KMS-11 (cell line): ENCODE data around the gene NUDCD3.

Source experiments
- H2AFZ ChIP-seq: fragments of 200-600 bp; sonication (generic); 2 replicates; pipeline ENCODE4 v1.6.1; 2016; ENCODE audit warnings: antibody characterized with exemption, mixed run types, low read depth
- H3K27ac ChIP-seq: fragments of 200-600 bp; sonication (generic); 2 replicates; pipeline ENCODE4 v1.6.1; 2016; ENCODE audit warnings: mild to moderate bottlenecking, mixed run types
- H3K27me3 ChIP-seq: fragments of 200-600 bp; sonication (generic); 2 replicates; pipeline ENCODE4 v1.6.1; 2017; ENCODE audit warnings: mild to moderate bottlenecking, low read depth, mixed run types, moderate library complexity; ENCODE audit not compliant: insufficient read depth
- H3K36me3 ChIP-seq: fragments of 200-600 bp; sonication (generic); 2 replicates; pipeline ENCODE4 v1.6.1; 2017; ENCODE audit warnings: mild to moderate bottlenecking, mixed run types; ENCODE audit not compliant: insufficient read depth
- H3K4me1 ChIP-seq: fragments of 200-600 bp; sonication (generic); 2 replicates; pipeline ENCODE4 v1.6.1; 2016; ENCODE audit warnings: mild to moderate bottlenecking, low read depth, mixed run types; ENCODE audit not compliant: poor library complexity, severe bottlenecking
- H3K4me2 ChIP-seq: fragments of 200-600 bp; sonication (generic); 2 replicates; pipeline ENCODE4 v1.7.0; 2016; ENCODE audit warnings: mild to moderate bottlenecking, mixed run types
- H3K4me3 ChIP-seq: fragments of 200-600 bp; sonication (generic); IDR thresholded peaks from 2 replicates; pipeline ENCODE4 v1.6.1; 2017; ENCODE audit warnings: low read depth, low read length, mixed read lengths; ENCODE audit not compliant: insufficient read depth
- H3K79me2 ChIP-seq: fragments of 200-600 bp; sonication (generic); 2 replicates; pipeline ENCODE4 v1.6.1; 2016; ENCODE audit warnings: low read depth, mixed run types; ENCODE audit not compliant: insufficient read depth
- H3K9ac ChIP-seq: fragments of 200-600 bp; sonication (generic); 2 replicates; pipeline ENCODE4 v1.6.1; 2016; ENCODE audit warnings: mild to moderate bottlenecking, mixed run types
- H4K20me1 ChIP-seq: fragments of 200-600 bp; sonication (generic); 2 replicates; pipeline ENCODE4 v1.6.1; 2016; ENCODE audit warnings: mild to moderate bottlenecking, mixed run types; ENCODE audit not compliant: insufficient read depth
- TF ChIP-seq, protein P1 (sequence below): fragments of 200-600 bp; sonication (generic); conservative IDR thresholded peaks from 2 replicates; pipeline ENCODE4 v1.6.1; 2017; ENCODE audit warnings: low read depth, mild to moderate bottlenecking, antibody characterized with exemption, low read length, moderate library complexity, mixed read lengths

The NUDCD3 gene

DNA sequence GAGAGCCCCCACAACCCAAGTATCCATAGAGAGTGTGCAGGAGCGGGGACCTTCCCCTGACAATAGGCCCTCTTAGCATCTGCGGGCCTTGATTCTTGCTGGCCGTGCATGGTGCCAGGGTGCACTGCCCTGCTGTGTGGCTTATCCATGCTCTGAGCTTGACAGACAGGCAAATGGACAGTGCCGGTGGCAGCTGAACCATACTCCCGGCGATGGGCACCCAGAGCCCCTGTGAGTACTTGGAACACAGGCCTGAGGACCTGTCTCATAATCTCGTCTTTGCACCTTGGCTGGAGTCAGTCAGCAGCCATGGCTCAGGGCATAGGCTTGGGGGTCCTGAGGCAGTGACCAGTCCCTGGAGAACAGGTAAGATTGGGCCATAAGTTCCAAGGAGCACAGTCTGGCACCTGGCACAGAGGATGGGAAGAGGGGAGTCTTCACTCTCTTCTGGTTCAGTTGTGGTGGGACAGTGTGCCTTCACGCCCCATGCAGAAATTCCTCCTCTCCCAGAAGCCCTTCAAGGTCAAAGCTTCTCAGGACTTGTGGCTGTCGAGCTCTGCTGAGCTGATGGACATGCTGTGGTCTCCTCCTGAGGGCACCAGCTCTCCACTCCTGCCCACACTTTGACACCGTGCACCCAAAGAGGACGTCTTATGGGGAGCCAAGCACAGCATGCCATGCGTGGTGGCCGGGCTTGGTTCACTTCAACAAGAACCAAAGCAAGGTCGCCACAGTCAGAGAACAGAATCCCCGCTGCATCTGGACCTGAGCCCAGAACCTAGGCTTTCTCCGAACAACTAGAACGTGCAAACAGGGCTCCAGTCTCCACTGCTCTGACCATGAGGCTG is 105.6 kb downstream of the NUDCD3 start:
- Histone ChIP-seq H3K4me1 (no peaks in the 10 kb centered on the region), H2AFZ (no peak overlapping the region), H4K20me1 (no peaks in the 10 kb centered on the region), H3K36me3 (no peaks in the 10 kb centered on the region), H3K79me2 (no peaks in the 10 kb centered on the region), H3K4me3 (no peak overlapping the region), H3K27me3 (no peaks in the 10 kb centered on the region), H3K27ac (no peak overlapping the region), H3K9ac (no peak overlapping the region), H3K4me2 (no peak overlapping the region)
- TF ChIP-seq, protein P1, sequence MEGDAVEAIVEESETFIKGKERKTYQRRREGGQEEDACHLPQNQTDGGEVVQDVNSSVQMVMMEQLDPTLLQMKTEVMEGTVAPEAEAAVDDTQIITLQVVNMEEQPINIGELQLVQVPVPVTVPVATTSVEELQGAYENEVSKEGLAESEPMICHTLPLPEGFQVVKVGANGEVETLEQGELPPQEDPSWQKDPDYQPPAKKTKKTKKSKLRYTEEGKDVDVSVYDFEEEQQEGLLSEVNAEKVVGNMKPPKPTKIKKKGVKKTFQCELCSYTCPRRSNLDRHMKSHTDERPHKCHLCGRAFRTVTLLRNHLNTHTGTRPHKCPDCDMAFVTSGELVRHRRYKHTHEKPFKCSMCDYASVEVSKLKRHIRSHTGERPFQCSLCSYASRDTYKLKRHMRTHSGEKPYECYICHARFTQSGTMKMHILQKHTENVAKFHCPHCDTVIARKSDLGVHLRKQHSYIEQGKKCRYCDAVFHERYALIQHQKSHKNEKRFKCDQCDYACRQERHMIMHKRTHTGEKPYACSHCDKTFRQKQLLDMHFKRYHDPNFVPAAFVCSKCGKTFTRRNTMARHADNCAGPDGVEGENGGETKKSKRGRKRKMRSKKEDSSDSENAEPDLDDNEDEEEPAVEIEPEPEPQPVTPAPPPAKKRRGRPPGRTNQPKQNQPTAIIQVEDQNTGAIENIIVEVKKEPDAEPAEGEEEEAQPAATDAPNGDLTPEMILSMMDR = no peak

DNA sequence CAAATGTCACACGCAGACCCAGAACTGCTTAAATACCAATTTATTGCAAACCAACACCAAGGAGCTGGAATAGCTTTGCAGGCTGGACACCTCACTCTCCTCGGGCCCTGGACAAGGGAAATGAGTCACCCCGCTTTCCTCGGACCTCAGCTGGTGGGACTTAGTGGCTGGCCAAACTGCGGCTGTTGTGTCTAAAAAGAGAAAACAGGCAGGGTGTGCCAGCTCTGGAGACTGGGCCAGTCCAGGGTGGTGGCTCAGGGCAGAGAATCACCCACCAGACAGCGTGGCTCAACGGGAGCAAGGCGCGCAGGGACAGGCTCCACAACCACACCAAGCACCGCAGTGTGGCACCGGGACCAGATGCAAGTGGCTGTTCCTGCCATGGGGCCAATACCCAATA is 106.9 kb downstream of the NUDCD3 start:
- Histone ChIP-seq H3K79me2 (no peaks in the 10 kb centered on the region), H4K20me1 (no peaks in the 10 kb centered on the region), H3K4me2 (no peak overlapping the region), H3K4me1 (no peaks in the 10 kb centered on the region), H2AFZ (no peak overlapping the region), H3K36me3 (no peaks in the 10 kb centered on the region), H3K27ac (no peak overlapping the region), H3K4me3 (no peak overlapping the region), H3K9ac (no peak overlapping the region), H3K27me3 (no peaks in the 10 kb centered on the region)
- TF ChIP-seq, protein P1 = no peak

DNA sequence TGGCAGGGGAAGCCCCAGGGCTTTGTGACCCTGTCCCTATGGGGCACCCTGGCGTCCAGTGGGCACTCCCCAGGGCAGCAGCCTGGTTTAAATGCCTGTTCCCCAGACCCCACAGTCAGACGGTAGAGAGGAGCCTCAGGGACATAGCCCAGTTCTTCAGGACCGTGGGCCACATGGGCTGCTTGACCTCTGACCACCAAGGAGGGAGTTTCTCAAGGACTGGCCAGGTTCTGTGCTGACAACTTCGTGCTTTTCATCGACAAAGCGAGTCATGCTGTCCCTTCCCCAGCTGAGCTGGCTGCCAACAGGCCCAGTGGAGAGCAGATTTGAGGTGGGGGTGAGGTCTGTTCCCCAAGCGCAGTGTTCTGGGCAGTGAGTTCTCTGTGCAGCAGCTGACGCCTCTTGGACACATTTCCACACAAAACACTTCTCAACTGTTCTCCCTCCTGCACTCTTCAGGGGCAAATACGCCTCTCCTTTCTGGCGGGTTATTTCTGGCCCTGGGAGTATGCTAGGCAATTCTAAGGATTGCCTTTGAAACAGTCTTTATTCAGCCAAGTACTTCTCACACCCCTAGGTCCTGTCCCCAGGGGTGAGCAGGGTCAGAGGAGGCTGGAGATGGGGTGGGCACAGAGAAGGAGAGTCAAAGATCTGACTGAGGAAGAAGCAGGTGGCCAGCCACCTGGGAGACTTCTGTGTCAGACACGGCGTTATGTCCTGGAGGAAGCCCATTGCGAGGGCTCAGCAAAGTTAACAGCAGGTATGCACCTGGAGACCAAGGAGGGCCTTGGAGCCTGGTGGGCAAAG is 107.8 kb downstream of the NUDCD3 start:
- Histone ChIP-seq H4K20me1 (no peaks in the 10 kb centered on the region), H3K27ac (no peak overlapping the region), H2AFZ (no peak overlapping the region), H3K4me1 (no peaks in the 10 kb centered on the region), H3K4me3 (no peak overlapping the region), H3K4me2 (no peak overlapping the region), H3K27me3 (no peaks in the 10 kb centered on the region), H3K36me3 (no peaks in the 10 kb centered on the region), H3K9ac (no peak overlapping the region), H3K79me2 (no peaks in the 10 kb centered on the region)
- TF ChIP-seq, protein P1 = no peak

DNA sequence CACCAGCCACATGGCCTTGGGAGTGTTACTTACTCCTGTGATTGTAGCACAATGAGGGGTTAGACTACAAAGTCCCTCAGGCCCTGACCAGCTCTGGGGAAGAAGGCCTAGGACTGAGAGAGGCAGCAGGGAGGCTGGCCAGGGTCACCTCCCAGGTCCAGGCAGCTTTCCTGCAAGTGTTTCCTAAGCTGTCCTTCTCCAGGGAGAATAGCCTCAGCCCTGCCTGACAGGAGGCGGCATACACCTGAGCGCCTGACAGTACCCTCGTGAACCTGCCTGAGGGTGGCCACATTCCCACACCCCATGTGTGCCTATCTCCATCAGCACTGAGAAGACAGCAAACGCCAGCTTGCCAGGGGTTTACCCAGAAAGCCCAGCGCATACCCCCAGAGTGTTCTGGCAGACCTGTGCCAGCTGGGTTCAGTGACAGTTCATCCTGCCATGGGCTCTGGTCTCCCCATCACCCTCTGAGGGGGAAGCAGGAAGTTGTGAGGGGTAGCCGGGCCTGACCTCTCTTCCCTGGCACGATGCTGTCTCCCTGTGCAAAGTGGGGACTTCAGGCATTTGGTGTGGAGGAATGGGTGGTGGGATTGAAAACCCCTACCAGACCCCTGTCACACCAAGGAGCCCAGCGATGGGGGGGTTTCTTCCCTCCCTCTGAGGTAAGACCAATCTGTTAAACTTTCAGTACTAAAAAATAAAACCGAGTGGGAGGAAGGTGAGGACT is 108.8 kb downstream of the NUDCD3 start:
- Histone ChIP-seq H3K4me1 (no peaks in the 10 kb centered on the region), H3K9ac (no peak overlapping the region), H4K20me1 (no peaks in the 10 kb centered on the region), H3K4me3 (no peak overlapping the region), H3K36me3 (no peaks in the 10 kb centered on the region), H3K27ac (no peak overlapping the region), H3K79me2 (no peaks in the 10 kb centered on the region), H3K27me3 (no peaks in the 10 kb centered on the region), H2AFZ (no peak overlapping the region), H3K4me2 (no peak overlapping the region)
- TF ChIP-seq, protein P1 = no peak
